Myometrial cell (primary cell): ENCODE results near the gene TPCN2. TPM values are rescaled to one million over a fixed set of nuclear protein-coding genes. Genes with fewer than 3 reads are reported as not detected.

Experiments
- total RNA-seq: library from RNA; depleted of rRNA; stranded (reverse); fragments of >200 nt; gene quantifications from 2 replicates; pipeline ENCODE4 v1.2.3, GENCODE V29; 2015

TPCN2 gene
- 6.1 and 8.9 TPM in 2 replicates for total RNA-seq

GRCh38 chr11:69048694-69049489 is at the start of gene TPCN2:
Gene TPCN2 (plus strand): TSS chr11:69048932. CDS start chr11:69048998, 66 bp downstream.

GRCh38 chr11:69013009-69013951 is 35.5 kb upstream of the TPCN2 start, which contains the start of gene MRGPRF:
Gene MRGPRF (minus strand): TSS chr11:69013246. CDS start chr11:69009901, 3,345 bp downstream.

GRCh38 chr11:69155302-69156234 is 106.8 kb downstream of the TPCN2 start, which contains the start of gene SMIM38:
Gene SMIM38 (plus strand): TSS chr11:69155935. CDS start chr11:69157847, 1,912 bp downstream.

Other genes starting within 250 kb of the TPCN2 start
- gene CPT1A, start 207.0 kb upstream of the TPCN2 start, total RNA-seq: 10.1 and 11.5 TPM in 2 replicates
- gene MRPL21, start 145.1 kb upstream of the TPCN2 start, total RNA-seq: 51.4 and 74.7 TPM in 2 replicates
- gene IGHMBP2, start 145.0 kb upstream of the TPCN2 start, total RNA-seq: 7.8 and 26.6 TPM in 2 replicates
- not detected in 2 replicates for gene MRGPRD, start 67.9 kb upstream of the TPCN2 start, total RNA-seq
- gene MRGPRF, start 35.7 kb upstream of the TPCN2 start, total RNA-seq: 34.2 and 39.2 TPM in 2 replicates
- not detected in 2 replicates for gene SMIM38, start 107.0 kb downstream of the TPCN2 start, total RNA-seq
- gene MYEOV, start 245.2 kb downstream of the TPCN2 start, total RNA-seq: 7.4 and 10.7 TPM in 2 replicates